OCI-LY1 (cell line): ENCODE data around the gene TRIOBP.

Source experiments
- H2AFZ ChIP-seq: fragments of 200-600 bp; sonication (generic), shearing (Covaris generic); 2 replicates; pipeline ENCODE4 v1.6.0; 2014; ENCODE audit warnings: antibody characterized with exemption, mild to moderate bottlenecking, low read length
- H3F3A ChIP-seq: fragments of 200-600 bp; sonication (generic), shearing (Covaris generic); 2 replicates; pipeline ENCODE4 v1.6.0; 2014; ENCODE audit warnings: mild to moderate bottlenecking, antibody characterized with exemption, low read length, moderate library complexity; ENCODE audit not compliant: insufficient read depth
- H3K27ac ChIP-seq: fragments of 200-600 bp; sonication (generic); 2 replicates; pipeline ENCODE4 v1.5.1; 2014; ENCODE audit warnings: low read length, mixed run types, mild to moderate bottlenecking, low read depth; ENCODE audit not compliant: poor library complexity, severe bottlenecking
- H3K27me3 ChIP-seq: fragments of 200-600 bp; sonication (generic); 2 replicates; pipeline ENCODE4 v1.6.0; 2014; ENCODE audit warnings: antibody characterized with exemption, mild to moderate bottlenecking, low read length, moderate library complexity; ENCODE audit not compliant: insufficient read depth
- H3K36me3 ChIP-seq: fragments of 200-600 bp; sonication (generic); 2 replicates; pipeline ENCODE4 v1.6.1; 2014; ENCODE audit warnings: mild to moderate bottlenecking, antibody characterized with exemption, low read length, moderate library complexity, mixed read lengths; ENCODE audit not compliant: insufficient read depth
- H3K4me1 ChIP-seq: fragments of 200-600 bp; sonication (generic); 2 replicates; pipeline ENCODE4 v1.5.1; 2014; ENCODE audit warnings: mild to moderate bottlenecking, low read length, moderate library complexity; ENCODE audit not compliant: insufficient read depth, severe bottlenecking
- H3K4me2 ChIP-seq: fragments of 200-600 bp; sonication (generic), shearing (Covaris generic); 2 replicates; pipeline ENCODE4 v1.6.1; 2014; ENCODE audit warnings: low read length
- H3K4me3 ChIP-seq: fragments of 200-600 bp; sonication (generic); 2 replicates; pipeline ENCODE4 v1.5.1; 2014; ENCODE audit warnings: low read length, low read depth, mild to moderate bottlenecking, mixed read lengths; ENCODE audit not compliant: poor library complexity, severe bottlenecking
- H3K79me2 ChIP-seq: fragments of 200-600 bp; shearing (Covaris generic); 2 replicates; pipeline ENCODE4 v1.6.1; 2016; ENCODE audit warnings: mixed run types, low read length, mixed read lengths; ENCODE audit not compliant: insufficient read depth
- H3K9ac ChIP-seq: fragments of 200-600 bp; sonication (generic), shearing (Covaris generic); 2 replicates; pipeline ENCODE4 v1.6.1; 2014; ENCODE audit warnings: mild to moderate bottlenecking, low read length, mixed read lengths
- H3K9me2 ChIP-seq: fragments of 200-600 bp; sonication (generic), shearing (Covaris generic); 2 replicates; pipeline ENCODE4 v1.6.1; 2014; ENCODE audit warnings: low read depth, mild to moderate bottlenecking, low read length, mixed read lengths
- H3K9me3 ChIP-seq: fragments of 200-600 bp; shearing (Covaris generic); 2 replicates; pipeline ENCODE4 v1.6.1; 2014; ENCODE audit warnings: low read length, mixed read lengths
- H4K20me1 ChIP-seq: fragments of 200-600 bp; sonication (generic), shearing (Covaris generic); 2 replicates; pipeline ENCODE4 v1.6.0; 2016; ENCODE audit warnings: mild to moderate bottlenecking, low read length; ENCODE audit not compliant: insufficient read depth
- CTCF ChIP-seq: fragments of 200-600 bp; sonication (generic), shearing (Covaris generic); IDR thresholded peaks from 2 replicates; pipeline ENCODE4 v1.5.1; 2017; ENCODE audit warnings: mild to moderate bottlenecking, antibody characterized with exemption, low read length, moderate library complexity, mixed read lengths
- EZH2 ChIP-seq: fragments of 200-600 bp; sonication (generic), shearing (Covaris generic); IDR thresholded peaks from 2 replicates; pipeline ENCODE4 v1.8.0; 2017; ENCODE audit warnings: borderline replicate concordance, mixed run types, mild to moderate bottlenecking, antibody characterized with exemption, low read length, moderate library complexity, mixed read lengths

Gene TRIOBP

GRCh38 chr22:37749226-37749625 is 52.4 kb downstream of the TRIOBP start:
- Histone ChIP-seq H3K79me2 (no peaks in the 10 kb centered on the region), H3K4me2 (no peak overlapping the region), H3F3A (no peaks in the 10 kb centered on the region), H3K36me3 (peaks cover 7% of the 10 kb centered on the region; the same call in 1 of the 2 replicates), H2AFZ (no peak overlapping the region), H3K27ac (no peak overlapping the region), H3K9me2 (no peaks in the 10 kb centered on the region), H3K9ac (no peak overlapping the region), H3K9me3 (no peaks in the 10 kb centered on the region), H3K4me1 (peaks cover 22% of the 10 kb centered on the region), H3K4me3 (no peak overlapping the region), H4K20me1 (no peaks in the 10 kb centered on the region), H3K27me3 (no peaks in the 10 kb centered on the region)
- no peak for TF ChIP-seq CTCF
- TF ChIP-seq EZH2, result no peak

- H3K36me3 ChIP-seq, result peaks cover 11% of the 10 kb centered on the region; the same call in 1 of the 2 replicates
- no peak for TF ChIP-seq CTCF
- H3K4me3 ChIP-seq, result no peak overlapping the region
- H3K4me2 ChIP-seq, result no peak overlapping the region
- H4K20me1 ChIP-seq, result no peaks in the 10 kb centered on the region
- H3K27me3 ChIP-seq, result no peaks in the 10 kb centered on the region
- no peak overlapping the region for H3K27ac ChIP-seq
- H2AFZ ChIP-seq, result no peak overlapping the region
- no peaks in the 10 kb centered on the region for H3K9me2 ChIP-seq
- no peaks in the 10 kb centered on the region for H3K9me3 ChIP-seq
- H3K4me1 ChIP-seq, result peaks cover 20% of the 10 kb centered on the region
- no peak overlapping the region for H3K9ac ChIP-seq
- H3K79me2 ChIP-seq, result no peaks in the 10 kb centered on the region
- H3F3A ChIP-seq, result no peaks in the 10 kb centered on the region
Observed at GRCh38 chr22:37749831-37750595, 53.2 kb downstream of the TRIOBP start.

- Histone ChIP-seq H3K36me3 (peaks cover 18% of the 10 kb centered on the region; the same call in 1 of the 2 replicates), H3K4me1 (peaks cover 15% of the 10 kb centered on the region), H3F3A (no peaks in the 10 kb centered on the region), H2AFZ (no peak overlapping the region), H3K9me2 (no peaks in the 10 kb centered on the region), H3K4me3 (no peak overlapping the region), H3K79me2 (no peaks in the 10 kb centered on the region), H3K27ac (no peak overlapping the region), H3K4me2 (no peak overlapping the region), H4K20me1 (no peaks in the 10 kb centered on the region), H3K9me3 (no peaks in the 10 kb centered on the region), H3K27me3 (no peaks in the 10 kb centered on the region), H3K9ac (no peak overlapping the region)
- TF ChIP-seq EZH2 (no peak), CTCF (no peak)
Observed at GRCh38 chr22:37750596-37751162, 53.8 kb downstream of the TRIOBP start.
